Stimulated activated naive B cell treated with anti-CD40 and anti-IgM and Interleukin-4, amounts not matched to agents 10 μg/mL and 1 μg/mL and 100 μg/mL, for 72 hours (primary cell): ENCODE results near the gene CHAF1A.
A peak's percentile ranks its signal among the peaks of the same experiment; 100 is the strongest.

ENCODE experiments used
- ATAC-seq, 2 donors: fragments of 150-1000 bp; cut with Tn5 transposase; replicated peaks; 2 replicates each; pipeline ENCODE4 v1.10.0; 2021; ENCODE audit warnings: moderate library complexity in 1 of 2
- DNase-seq: peaks from one replicate; pipeline ENCODE4 v3.0.0; 2021
- H3K27ac Mint-ChIP-seq: one replicate; pipeline ENCODE4 v1.8.0; 2022; ENCODE audit warnings: mild to moderate bottlenecking, mixed read lengths
- H3K27me3 Mint-ChIP-seq, 2 donors: one replicate each; pipeline ENCODE4 v1.8.0; 2022; ENCODE audit warnings: mixed read lengths in 2 of 2
- H3K36me3 Mint-ChIP-seq, 2 donors: one replicate each; pipeline ENCODE4 v1.8.0; 2022; ENCODE audit warnings: mixed read lengths in 2 of 2, mild to moderate bottlenecking in 1 of 2
- H3K4me1 Mint-ChIP-seq, 2 donors: one replicate each; pipeline ENCODE4 v1.8.0; 2022; ENCODE audit warnings: mixed read lengths in 2 of 2, mild to moderate bottlenecking in 1 of 2
- H3K4me3 Mint-ChIP-seq, 2 donors: one replicate each; pipeline ENCODE4 v1.8.0; 2022; ENCODE audit warnings: mild to moderate bottlenecking in 2 of 2, mixed read lengths in 2 of 2, moderate library complexity in 1 of 2
- H3K9me3 Mint-ChIP-seq, 2 donors: one replicate each; pipeline ENCODE4 v1.8.0; 2022; ENCODE audit warnings: mixed read lengths in 2 of 2, mild to moderate bottlenecking in 1 of 2

CHAF1A gene

DNA sequence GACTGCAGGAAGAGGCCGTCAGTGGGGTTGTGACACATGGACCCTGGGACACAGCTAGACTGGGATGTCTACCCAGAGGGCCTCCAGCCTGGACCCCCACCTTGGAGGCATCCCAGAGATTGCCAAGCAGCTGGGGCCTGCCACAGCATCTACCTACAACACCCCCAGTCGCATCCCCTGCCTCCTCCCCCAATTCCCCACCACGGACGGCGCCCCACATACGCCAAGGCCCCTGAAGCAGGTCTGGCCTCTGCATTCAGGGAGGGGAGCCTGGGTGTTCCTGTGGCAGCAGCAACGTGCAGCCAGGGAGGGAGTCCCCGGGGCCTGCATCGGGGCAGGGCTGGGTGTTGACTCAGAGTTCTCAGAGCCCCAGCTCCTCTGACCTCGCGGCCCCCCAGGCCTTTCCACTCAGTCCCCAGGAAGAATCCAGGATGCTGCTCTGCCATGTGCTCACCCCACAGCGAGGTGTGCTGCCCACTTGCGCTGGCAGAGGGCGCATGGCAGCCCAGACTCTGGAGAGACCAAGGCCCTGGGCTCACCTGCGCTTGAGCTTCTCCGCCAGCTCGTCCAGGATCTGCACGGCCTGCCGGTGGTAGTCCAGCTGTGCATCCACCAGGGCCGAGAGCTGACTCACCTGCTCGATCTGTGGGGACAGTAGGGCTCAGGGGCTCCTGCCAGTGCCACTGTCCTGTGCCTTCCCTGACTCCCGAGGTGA is 39.5 kb upstream of the CHAF1A start:
- DNase-seq, result no peak
- peak overlapping the region; percentile 79 for H3K27ac Mint-ChIP-seq
- no peaks in the 10 kb centered on the region for H3K27me3 Mint-ChIP-seq
- peaks cover 14 to 21% of the 10 kb centered on the region in 2 donors for H3K4me1 Mint-ChIP-seq
- peak in 1 of 2 donors; percentile 18 for ATAC-seq
- no peak overlapping the region for H3K4me3 Mint-ChIP-seq
- no peaks in the 10 kb centered on the region for H3K9me3 Mint-ChIP-seq
- peaks cover 24 to 54% of the 10 kb centered on the region in 2 donors for H3K36me3 Mint-ChIP-seq

DNA sequence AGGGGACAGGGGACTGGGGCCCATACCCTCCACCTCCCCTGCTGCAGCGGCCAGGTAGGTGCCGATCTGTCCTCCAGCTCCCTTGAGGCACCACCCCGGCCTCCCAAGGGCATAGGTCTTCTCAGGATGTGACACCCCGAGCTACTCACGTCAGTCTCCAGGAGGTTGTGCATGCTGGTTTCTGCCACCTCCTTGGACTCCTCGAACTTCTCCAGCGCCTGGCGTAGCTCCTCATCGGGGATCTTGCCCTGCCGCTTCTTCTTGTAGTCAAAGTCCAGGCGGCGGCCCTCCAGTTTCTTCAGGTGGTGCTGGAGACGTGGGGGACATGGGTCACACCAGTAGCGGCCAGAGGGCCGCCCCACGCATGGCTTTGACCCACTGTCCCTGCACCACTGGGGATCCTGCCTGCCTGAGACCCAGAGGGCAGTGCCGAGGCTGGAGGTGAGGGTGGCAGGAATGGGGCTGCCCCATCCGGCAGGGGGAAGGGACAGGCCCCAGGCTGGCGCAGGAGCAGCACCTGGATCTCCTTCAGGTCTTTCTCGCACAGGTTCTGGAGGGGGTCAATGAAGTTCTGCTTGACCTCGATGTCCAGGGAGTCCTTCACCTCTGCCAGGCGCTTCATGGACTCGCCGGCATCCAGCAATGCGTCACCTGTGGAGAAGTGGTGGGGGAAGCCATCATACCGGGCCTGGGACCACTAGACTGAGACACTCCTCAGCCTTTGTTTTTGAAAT is 38.7 kb upstream of the CHAF1A start:
- peak overlapping the region; percentile 83 for H3K27ac Mint-ChIP-seq
- H3K4me3 Mint-ChIP-seq, result no peak overlapping the region

DNA sequence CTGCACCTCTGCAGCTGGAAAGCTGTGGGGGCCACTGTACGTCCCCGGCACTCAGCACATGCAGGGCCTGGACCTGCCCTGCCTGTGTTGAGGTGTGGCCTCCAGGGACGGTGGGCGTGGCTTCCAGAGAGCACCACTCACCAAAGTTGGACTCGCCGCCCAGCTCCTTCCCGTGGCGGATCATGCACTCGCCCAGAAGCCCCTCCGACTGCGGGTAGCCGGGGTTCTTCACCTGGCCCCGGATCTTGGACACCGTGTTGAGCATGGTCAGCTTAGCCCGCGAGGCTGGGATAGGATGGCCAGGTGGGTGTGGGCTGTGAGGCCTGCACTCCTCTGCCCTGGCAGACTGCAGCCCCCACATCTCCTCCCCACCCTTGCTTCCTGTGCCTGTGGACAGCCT is 37.1 kb upstream of the CHAF1A start:
- DNase-seq, result no peak
- no peaks in the 10 kb centered on the region for H3K27me3 Mint-ChIP-seq
- ATAC-seq, result no peak
- no peak overlapping the region for H3K4me3 Mint-ChIP-seq
- no peak overlapping the region for H3K27ac Mint-ChIP-seq
- peaks cover 27 to 41% of the 10 kb centered on the region in 2 donors for H3K4me1 Mint-ChIP-seq
- no peaks in the 10 kb centered on the region for H3K9me3 Mint-ChIP-seq
- H3K36me3 Mint-ChIP-seq, result peaks cover 29 to 53% of the 10 kb centered on the region in 2 donors

More for the DNA sequence above, 38.7 kb upstream of the CHAF1A start:
- peaks cover 21 to 28% of the 10 kb centered on the region in 2 donors for H3K4me1 Mint-ChIP-seq
- no peaks in the 10 kb centered on the region for H3K27me3 Mint-ChIP-seq
- H3K36me3 Mint-ChIP-seq, result peaks cover 30 to 55% of the 10 kb centered on the region in 2 donors
- H3K9me3 Mint-ChIP-seq, result no peaks in the 10 kb centered on the region
- ATAC-seq (no peak), DNase-seq (no peak)

GRCh38 chr19:4365791-4366665 is 36.4 kb upstream of the CHAF1A start:
- H3K4me3 Mint-ChIP-seq, result peak overlapping the region in 1 of 2 donors; percentile 19
- DNase-seq, result no peak
- H3K27ac Mint-ChIP-seq, result peak overlapping the region; percentile 87
- no peaks in the 10 kb centered on the region for H3K27me3 Mint-ChIP-seq
- peaks cover 33 to 41% of the 10 kb centered on the region in 2 donors for H3K4me1 Mint-ChIP-seq
- no peak for ATAC-seq
- H3K9me3 Mint-ChIP-seq, result no peaks in the 10 kb centered on the region
- H3K36me3 Mint-ChIP-seq, result peaks cover 27 to 49% of the 10 kb centered on the region in 2 donors

- ATAC-seq, result no peak
- no peak overlapping the region for H3K4me3 Mint-ChIP-seq
- no peaks in the 10 kb centered on the region for H3K9me3 Mint-ChIP-seq
- no peaks in the 10 kb centered on the region for H3K27me3 Mint-ChIP-seq
- no peak for DNase-seq
- peaks cover 37 to 48% of the 10 kb centered on the region in 2 donors for H3K4me1 Mint-ChIP-seq
- H3K27ac Mint-ChIP-seq, result peak overlapping the region; percentile 95
- H3K36me3 Mint-ChIP-seq, result peaks cover 30 to 53% of the 10 kb centered on the region in 2 donors
Measured at GRCh38 chr19:4366666-4367335, 35.6 kb upstream of the CHAF1A start.

GRCh38 chr19:4367336-4367723 is 35.1 kb upstream of the CHAF1A start:
- Mint-ChIP-seq H3K4me3 (peak overlapping the region; percentile 21 to 57), H3K9me3 (no peaks in the 10 kb centered on the region), H3K36me3 (peaks cover 31 to 53% of the 10 kb centered on the region in 2 donors), H3K4me1 (peaks cover 40 to 53% of the 10 kb centered on the region in 2 donors), H3K27me3 (no peaks in the 10 kb centered on the region), H3K27ac (peak overlapping the region; percentile 95)
- no peak for DNase-seq
- no peak for ATAC-seq

GRCh38 chr19:4367781-4368127 is 34.7 kb upstream of the CHAF1A start:
- peak overlapping the region; percentile 56 to 57 for H3K4me3 Mint-ChIP-seq
- no peak for DNase-seq

GRCh38 chr19:4368128-4368820 is 34.2 kb upstream of the CHAF1A start:
- Mint-ChIP-seq H3K36me3 (peaks cover 37 to 51% of the 10 kb centered on the region in 2 donors), H3K4me1 (peaks cover 47 to 62% of the 10 kb centered on the region in 2 donors), H3K27me3 (no peaks in the 10 kb centered on the region), H3K27ac (peak overlapping the region; percentile 95), H3K4me3 (peak overlapping the region; percentile 82 to 87), H3K9me3 (no peaks in the 10 kb centered on the region)
- ATAC-seq, result no peak
- no peak for DNase-seq

More at GRCh38 chr19:4367781-4368127, 34.7 kb upstream of the CHAF1A start:
- H3K27me3 Mint-ChIP-seq, result no peaks in the 10 kb centered on the region
- no peak for ATAC-seq
- H3K4me1 Mint-ChIP-seq, result peaks cover 45 to 57% of the 10 kb centered on the region in 2 donors
- H3K27ac Mint-ChIP-seq, result peak overlapping the region; percentile 95
- H3K36me3 Mint-ChIP-seq, result peaks cover 35 to 53% of the 10 kb centered on the region in 2 donors
- no peaks in the 10 kb centered on the region for H3K9me3 Mint-ChIP-seq

- Mint-ChIP-seq H3K4me1 (peaks cover 53 to 72% of the 10 kb centered on the region in 2 donors), H3K9me3 (no peaks in the 10 kb centered on the region), H3K4me3 (peak overlapping the region; percentile 82 to 87), H3K36me3 (peaks cover 38 to 51% of the 10 kb centered on the region in 2 donors), H3K27me3 (no peaks in the 10 kb centered on the region), H3K27ac (peak overlapping the region; percentile 95)
- DNase-seq (peak; percentile 89), ATAC-seq (peak; percentile 82 to 83)
Measured at GRCh38 chr19:4369109-4369887, 33.1 kb upstream of the CHAF1A start.

DNA sequence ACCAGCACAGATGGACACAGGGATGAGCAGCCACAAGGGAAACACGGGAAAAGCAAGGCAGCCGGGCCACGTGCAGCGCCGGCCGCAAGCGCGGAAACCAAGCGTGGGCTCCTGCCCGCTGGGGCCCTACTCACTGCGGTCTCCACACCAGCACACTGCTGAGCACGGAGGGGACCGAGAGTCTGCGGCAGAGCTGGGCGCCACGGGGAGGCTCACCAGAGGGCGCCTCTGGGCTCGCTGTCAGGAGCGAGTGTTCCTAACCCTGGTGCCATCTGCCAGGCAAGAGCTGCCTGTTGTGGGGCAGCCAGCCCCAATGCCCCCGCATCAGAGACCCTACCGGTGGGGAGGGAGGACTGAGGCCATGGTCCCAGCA is 32.6 kb upstream of the CHAF1A start:
- DNase-seq, result peak; percentile 66
- ATAC-seq, result peak; percentile 64 to 72
- Mint-ChIP-seq H3K4me1 (peaks cover 55 to 78% of the 10 kb centered on the region in 2 donors), H3K9me3 (no peaks in the 10 kb centered on the region), H3K4me3 (peak overlapping the region; percentile 82 to 87), H3K27me3 (no peaks in the 10 kb centered on the region), H3K36me3 (peaks cover 38 to 50% of the 10 kb centered on the region in 2 donors), H3K27ac (peak overlapping the region; percentile 95)

GRCh38 chr19:4370418-4371041 is 31.9 kb upstream of the CHAF1A start:
- Mint-ChIP-seq H3K27me3 (no peaks in the 10 kb centered on the region), H3K4me1 (peaks cover 60 to 85% of the 10 kb centered on the region in 2 donors), H3K36me3 (peaks cover 38 to 48% of the 10 kb centered on the region in 2 donors), H3K27ac (peak overlapping the region; percentile 95), H3K9me3 (no peaks in the 10 kb centered on the region), H3K4me3 (peak overlapping the region; percentile 46 to 87)
- ATAC-seq (no peak), DNase-seq (no peak)
